Neutrophil (primary cell): ENCODE data around the gene CFAP77.

ENCODE experiments used
- H3K27ac ChIP-seq: fragments of 200-600 bp; sonication (generic); 2 replicates; pipeline ENCODE4 v1.5.1; 2016; ENCODE audit warnings: mild to moderate bottlenecking, moderate library complexity
- H3K27me3 ChIP-seq: fragments of 200-600 bp; sonication (generic); 2 replicates; pipeline ENCODE4 v1.6.0; 2016; ENCODE audit warnings: mild to moderate bottlenecking
- H3K36me3 ChIP-seq: fragments of 200-600 bp; sonication (generic); 2 replicates; pipeline ENCODE4 v1.5.1; 2017
- H3K4me1 ChIP-seq, 2 experiments: fragments of 200-600 bp in 1 of 2; sonication (generic) in 1 of 2; 1 replicate in 1 of 2; 2 replicates in 1 of 2; pipeline versions ENCODE4 v1.5.1 to v1.6.1; 2013 to 2016; ENCODE audit warnings: low read depth in 1 of 2, low read length in 1 of 2, mild to moderate bottlenecking in 1 of 2, moderate library complexity in 1 of 2; ENCODE audit not compliant: control insufficient read depth in 1 of 2, insufficient read depth in 1 of 2
- H3K4me3 ChIP-seq, 2 experiments: fragments of 200-600 bp in 1 of 2; sonication (generic) in 1 of 2; 1 replicate in 1 of 2; 2 replicates in 1 of 2; pipeline ENCODE4 v1.5.1; 2013 to 2016; ENCODE audit warnings: low read depth in 1 of 2, low read length in 1 of 2, mild to moderate bottlenecking in 1 of 2, moderate library complexity in 1 of 2
- H3K9me3 ChIP-seq: fragments of 200-600 bp; sonication (generic); 2 replicates; pipeline ENCODE4 v1.5.1; 2016
- TF ChIP-seq, protein P1 (sequence below): fragments of 200-600 bp; sonication (generic); IDR thresholded peaks from 2 replicates; pipeline ENCODE4 v1.5.1; 2016; ENCODE audit warnings: antibody characterized with exemption

The CFAP77 gene

GRCh38 chr9:132592451-132592850, 182.4 kb downstream of the CFAP77 start:
- peaks cover 53% of the 10 kb centered on the region for H3K27me3 ChIP-seq
- H3K27ac ChIP-seq, result no peak overlapping the region
- H3K4me3 ChIP-seq, result no peak overlapping the region
- no peaks in the 10 kb centered on the region for H3K4me1 ChIP-seq
- H3K9me3 ChIP-seq, result no peaks in the 10 kb centered on the region
- TF ChIP-seq, protein P1, sequence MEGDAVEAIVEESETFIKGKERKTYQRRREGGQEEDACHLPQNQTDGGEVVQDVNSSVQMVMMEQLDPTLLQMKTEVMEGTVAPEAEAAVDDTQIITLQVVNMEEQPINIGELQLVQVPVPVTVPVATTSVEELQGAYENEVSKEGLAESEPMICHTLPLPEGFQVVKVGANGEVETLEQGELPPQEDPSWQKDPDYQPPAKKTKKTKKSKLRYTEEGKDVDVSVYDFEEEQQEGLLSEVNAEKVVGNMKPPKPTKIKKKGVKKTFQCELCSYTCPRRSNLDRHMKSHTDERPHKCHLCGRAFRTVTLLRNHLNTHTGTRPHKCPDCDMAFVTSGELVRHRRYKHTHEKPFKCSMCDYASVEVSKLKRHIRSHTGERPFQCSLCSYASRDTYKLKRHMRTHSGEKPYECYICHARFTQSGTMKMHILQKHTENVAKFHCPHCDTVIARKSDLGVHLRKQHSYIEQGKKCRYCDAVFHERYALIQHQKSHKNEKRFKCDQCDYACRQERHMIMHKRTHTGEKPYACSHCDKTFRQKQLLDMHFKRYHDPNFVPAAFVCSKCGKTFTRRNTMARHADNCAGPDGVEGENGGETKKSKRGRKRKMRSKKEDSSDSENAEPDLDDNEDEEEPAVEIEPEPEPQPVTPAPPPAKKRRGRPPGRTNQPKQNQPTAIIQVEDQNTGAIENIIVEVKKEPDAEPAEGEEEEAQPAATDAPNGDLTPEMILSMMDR, result no peak
- H3K36me3 ChIP-seq, result no peaks in the 10 kb centered on the region

DNA sequence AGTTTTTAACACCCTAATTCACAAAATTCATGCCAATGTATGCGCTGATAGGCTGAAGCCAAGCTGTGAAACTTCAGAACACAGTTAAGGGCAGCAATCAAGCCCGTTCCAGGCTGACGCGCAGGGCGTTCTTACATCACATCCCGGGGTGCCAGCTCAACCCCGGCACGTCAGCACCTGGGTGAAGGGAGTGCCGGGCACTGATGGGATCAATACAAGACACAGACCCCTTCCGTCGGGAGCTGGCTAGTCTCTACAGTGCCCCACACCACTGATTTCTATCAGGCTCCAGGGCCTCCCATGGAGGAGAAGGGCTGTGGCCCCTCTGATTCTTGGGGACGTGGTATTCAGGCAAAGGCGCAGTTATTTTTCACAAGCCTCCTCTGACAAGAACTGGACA, 184.4 kb downstream of the CFAP77 start:
- no peaks in the 10 kb centered on the region for H3K36me3 ChIP-seq
- no peak overlapping the region for H3K4me3 ChIP-seq
- no peaks in the 10 kb centered on the region for H3K9me3 ChIP-seq
- H3K4me1 ChIP-seq, result no peaks in the 10 kb centered on the region
- H3K27ac ChIP-seq, result no peak overlapping the region
- peaks cover 34% of the 10 kb centered on the region for H3K27me3 ChIP-seq
- TF ChIP-seq, protein P1, result no peak

- TF ChIP-seq, protein P1, result no peak
- peaks cover 25% of the 10 kb centered on the region for H3K27me3 ChIP-seq
- no peaks in the 10 kb centered on the region for H3K36me3 ChIP-seq
- H3K4me3 ChIP-seq, result no peak overlapping the region
- H3K4me1 ChIP-seq, result no peaks in the 10 kb centered on the region
- no peaks in the 10 kb centered on the region for H3K9me3 ChIP-seq
- no peak overlapping the region for H3K27ac ChIP-seq
Observed at GRCh38 chr9:132595319-132595718, 185.3 kb downstream of the CFAP77 start.

GRCh38 chr9:132596200-132596599, 186.2 kb downstream of the CFAP77 start:
- TF ChIP-seq, protein P1, result no peak

GRCh38 chr9:132597073-132597775, 187.2 kb downstream of the CFAP77 start:
- no peaks in the 10 kb centered on the region for H3K9me3 ChIP-seq
- TF ChIP-seq, protein P1, result no peak
- H3K27ac ChIP-seq, result no peak overlapping the region
- H3K36me3 ChIP-seq, result no peaks in the 10 kb centered on the region
- H3K4me1 ChIP-seq, result no peaks in the 10 kb centered on the region
- H3K27me3 ChIP-seq, result peaks cover 6% of the 10 kb centered on the region
- no peak overlapping the region for H3K4me3 ChIP-seq

More at GRCh38 chr9:132596200-132596599, 186.2 kb downstream of the CFAP77 start:
- H3K4me3 ChIP-seq, result no peak overlapping the region
- no peaks in the 10 kb centered on the region for H3K9me3 ChIP-seq
- H3K36me3 ChIP-seq, result no peaks in the 10 kb centered on the region
- no peaks in the 10 kb centered on the region for H3K4me1 ChIP-seq
- H3K27me3 ChIP-seq, result peaks cover 16% of the 10 kb centered on the region
- no peak overlapping the region for H3K27ac ChIP-seq
